ENCODE results near the gene TFF2.

DNA sequence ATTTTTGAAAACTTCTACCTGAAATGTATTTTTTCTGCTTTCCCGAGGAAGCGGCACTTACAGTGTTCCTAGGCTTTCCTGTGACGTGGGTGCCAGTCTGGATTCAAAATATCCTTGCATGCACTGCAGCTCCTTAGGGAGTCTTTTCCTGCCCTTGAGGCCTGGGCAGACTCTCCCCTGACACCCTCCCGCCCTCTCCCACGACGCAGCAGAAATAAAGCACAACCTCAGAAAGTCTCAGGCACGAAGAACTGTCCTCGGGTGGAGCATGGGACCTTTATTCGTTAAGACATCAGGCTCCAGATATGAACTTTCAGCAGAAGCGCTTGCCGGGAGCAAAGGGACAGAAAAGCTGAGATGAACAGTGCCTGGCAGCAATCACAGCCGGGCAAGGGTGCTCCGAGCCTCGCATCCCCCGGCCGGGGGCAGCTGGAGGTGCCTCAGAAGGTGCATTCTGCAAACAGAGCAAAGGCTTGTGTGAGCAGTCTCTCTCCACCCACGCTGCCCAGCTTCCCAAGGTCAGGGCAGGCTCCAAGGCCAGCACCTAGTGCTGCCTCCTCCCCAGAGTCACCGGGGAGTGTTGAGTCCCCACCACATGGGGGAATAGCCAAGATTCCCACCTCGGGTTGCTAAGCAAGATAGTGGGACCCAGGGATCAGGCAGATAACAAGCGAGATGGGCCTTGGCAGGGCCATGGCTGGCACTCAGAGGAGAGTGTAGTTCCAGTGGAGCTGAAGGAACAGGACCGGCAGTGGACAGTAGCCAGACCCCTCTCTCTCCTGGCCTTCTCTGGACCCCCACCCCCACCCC is 38.8 kb downstream of the TFF2 start:
- TF ChIP-seq EZH2 (IDR thresholded peaks at IDR 0.05; ENCODE audit: insufficient read depth, poor library complexity, severe bottlenecking) (no peak), EZH2phosphoT487 (IDR thresholded peaks at IDR 0.05; ENCODE audit: insufficient read depth, low read depth) (no peak)

All from GM23248 (cell line).